Natural killer cell (primary cell): Measurements from ENCODE around the gene PDLIM1. TPM values are rescaled to one million over a fixed set of nuclear protein-coding genes. Genes with fewer than 3 reads are reported as not detected.

Source experiments
- ATAC-seq, 3 donors: fragments of 150-1000 bp in 2 of 3; fragments of 200-7000 bp in 1 of 3; cut with Tn5 transposase; 1 replicate in 1 of 3; 2 replicates in 2 of 3; pipeline ENCODE4 v1.10.0; 2021; ENCODE audit warnings: mild to moderate bottlenecking in 2 of 3, moderate library complexity in 2 of 3
- DNase-seq, 2 donors: peaks; one replicate each; pipeline versions ENCODE4 v3.0.0 to v3.0.0-alpha.2; 2013 to 2021; ENCODE audit warnings: mixed read lengths in 1 of 2
- H3K27ac ChIP-seq: one replicate; pipeline ENCODE4 v1.5.1; 2013; ENCODE audit warnings: mild to moderate bottlenecking, low read length
- H3K27me3 ChIP-seq: one replicate; pipeline ENCODE4 v1.6.1; 2013; ENCODE audit warnings: low read length; ENCODE audit not compliant: control insufficient read depth, insufficient read depth
- H3K36me3 ChIP-seq: one replicate; pipeline ENCODE4 v1.6.1; 2013; ENCODE audit warnings: low read length; ENCODE audit not compliant: control insufficient read depth, insufficient read depth
- H3K4me1 ChIP-seq: one replicate; pipeline ENCODE4 v1.6.1; 2013; ENCODE audit warnings: low read length; ENCODE audit not compliant: control insufficient read depth, insufficient read depth
- H3K4me3 ChIP-seq: one replicate; pipeline ENCODE4 v1.5.1; 2013; ENCODE audit warnings: low read length
- H3K9me3 ChIP-seq: one replicate; pipeline ENCODE4 v1.6.1; 2013; ENCODE audit warnings: low read length; ENCODE audit not compliant: control insufficient read depth, insufficient read depth
- H3K27ac Mint-ChIP-seq, 2 donors: one replicate each; pipeline ENCODE4 v1.8.0; 2022; ENCODE audit warnings: mild to moderate bottlenecking in 2 of 2, mixed read lengths in 2 of 2, moderate library complexity in 1 of 2
- H3K27me3 Mint-ChIP-seq, 2 donors: one replicate each; pipeline ENCODE4 v1.8.0; 2022; ENCODE audit warnings: low read depth in 2 of 2, mixed read lengths in 2 of 2
- H3K36me3 Mint-ChIP-seq: one replicate; pipeline ENCODE4 v1.8.0; 2022; ENCODE audit warnings: mixed read lengths
- H3K4me1 Mint-ChIP-seq, 2 donors: one replicate each; pipeline ENCODE4 v1.8.0; 2022; ENCODE audit warnings: mixed read lengths in 2 of 2
- H3K4me3 Mint-ChIP-seq: one replicate; pipeline ENCODE4 v1.8.0; 2022; ENCODE audit warnings: mild to moderate bottlenecking, moderate library complexity, mixed read lengths
- H3K9me3 Mint-ChIP-seq, 2 donors: one replicate each; pipeline ENCODE4 v1.8.0; 2022; ENCODE audit warnings: mixed read lengths in 2 of 2
- WGBS: methylation state at CpG from one replicate; pipeline ENCODE4 v1.1.7; 2013; ENCODE audit warnings: missing lambda C conversion rate; ENCODE audit not compliant: insufficient coverage; 5-methylcytosine and 5-hydroxymethylcytosine counted together
- intact Hi-C: fragments of 100-400 bp; cut with micrococcal nuclease; formaldehyde crosslinking; loops from one replicate; pipeline ENCODE4 v1.14.2; 2022
- total RNA-seq, 4 donors: library from RNA; stranded (reverse); fragments of 120-200 nt in 1 of 4; gene quantifications; one replicate each; pipeline versions ENCODE4 v1.2.3 to v1.2.4, GENCODE V29; 2013 to 2022
- TF ChIP-seq, protein P1 (sequence below): fragments of 200-600 bp; IDR thresholded peaks from one replicate; pipeline ENCODE4 v1.8.0; 2022; ENCODE audit warnings: antibody characterized with exemption

The PDLIM1 gene
- total RNA-seq, 3 donors from 2014 or later (not counting 1 experiment from before 2014, with no cell fraction given): 7.1 to 25.2 (median 24.5) TPM

DNA sequence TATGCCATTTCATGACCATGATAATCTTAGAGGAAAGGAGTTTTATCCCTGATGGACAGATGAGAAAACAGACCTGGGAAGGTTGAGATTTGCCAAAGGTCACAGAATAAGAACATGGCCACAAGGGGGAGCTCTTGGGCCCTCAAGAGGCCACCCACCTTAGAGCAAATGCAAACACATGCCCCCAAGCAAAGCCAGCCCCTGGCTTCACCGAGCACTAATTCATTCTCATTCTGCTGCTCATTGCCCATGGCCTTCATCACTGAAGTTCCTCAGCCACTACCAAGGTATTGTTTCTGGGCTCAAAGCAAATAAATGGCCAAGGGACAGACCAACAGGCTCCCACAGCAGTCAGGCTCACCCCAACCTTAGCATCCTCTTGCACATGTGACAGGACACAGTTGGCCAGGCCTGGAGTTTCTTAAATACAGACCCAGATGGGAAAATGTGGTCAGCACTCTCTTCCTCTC, 44.2 kb downstream of the PDLIM1 start:
- 23% methylated on average over 1 of the region's 1 CpG for WGBS
- no peaks in the 10 kb centered on the region for H3K9me3 ChIP-seq
- ATAC-seq: peak; percentile 58 to 86 (median 72)
- intact Hi-C loops: loop anchor here (1.0 kb wide), 1 partner anchor 117 kb away; no protein-coding TSS in a partner anchor
- DNase-seq: peak; percentile 50 to 81
- H3K9me3 Mint-ChIP-seq: no peaks in the 10 kb centered on the region
- no peak overlapping the region for H3K4me3 Mint-ChIP-seq
- H3K27ac ChIP-seq: no peak overlapping the region
- H3K27me3 Mint-ChIP-seq: no peaks in the 10 kb centered on the region
- H3K27me3 ChIP-seq: no peaks in the 10 kb centered on the region
- H3K4me1 ChIP-seq: no peaks in the 10 kb centered on the region
- H3K4me1 Mint-ChIP-seq: no peaks in the 10 kb centered on the region
- H3K4me3 ChIP-seq: no peak overlapping the region
- TF ChIP-seq, protein P1, sequence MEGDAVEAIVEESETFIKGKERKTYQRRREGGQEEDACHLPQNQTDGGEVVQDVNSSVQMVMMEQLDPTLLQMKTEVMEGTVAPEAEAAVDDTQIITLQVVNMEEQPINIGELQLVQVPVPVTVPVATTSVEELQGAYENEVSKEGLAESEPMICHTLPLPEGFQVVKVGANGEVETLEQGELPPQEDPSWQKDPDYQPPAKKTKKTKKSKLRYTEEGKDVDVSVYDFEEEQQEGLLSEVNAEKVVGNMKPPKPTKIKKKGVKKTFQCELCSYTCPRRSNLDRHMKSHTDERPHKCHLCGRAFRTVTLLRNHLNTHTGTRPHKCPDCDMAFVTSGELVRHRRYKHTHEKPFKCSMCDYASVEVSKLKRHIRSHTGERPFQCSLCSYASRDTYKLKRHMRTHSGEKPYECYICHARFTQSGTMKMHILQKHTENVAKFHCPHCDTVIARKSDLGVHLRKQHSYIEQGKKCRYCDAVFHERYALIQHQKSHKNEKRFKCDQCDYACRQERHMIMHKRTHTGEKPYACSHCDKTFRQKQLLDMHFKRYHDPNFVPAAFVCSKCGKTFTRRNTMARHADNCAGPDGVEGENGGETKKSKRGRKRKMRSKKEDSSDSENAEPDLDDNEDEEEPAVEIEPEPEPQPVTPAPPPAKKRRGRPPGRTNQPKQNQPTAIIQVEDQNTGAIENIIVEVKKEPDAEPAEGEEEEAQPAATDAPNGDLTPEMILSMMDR: peak; percentile 79
- no peaks in the 10 kb centered on the region for H3K36me3 Mint-ChIP-seq
- no peak overlapping the region for H3K27ac Mint-ChIP-seq
- H3K36me3 ChIP-seq: no peaks in the 10 kb centered on the region

GRCh38 chr10:95245425-95246055, 45.3 kb downstream of the PDLIM1 start:
- Mint-ChIP-seq H3K27ac (no peak overlapping the region), H3K27me3 (no peaks in the 10 kb centered on the region), H3K9me3 (no peaks in the 10 kb centered on the region), H3K4me3 (no peak overlapping the region), H3K36me3 (no peaks in the 10 kb centered on the region), H3K4me1 (no peaks in the 10 kb centered on the region)
- intact Hi-C loops: loop anchor here (1.0 kb wide), 1 partner anchor 118 kb away; no protein-coding TSS in a partner anchor
- H3K27me3 ChIP-seq: no peaks in the 10 kb centered on the region
- TF ChIP-seq, protein P1: no peak
- no peaks in the 10 kb centered on the region for H3K9me3 ChIP-seq
- 41% methylated on average over 6 of the region's 6 CpGs for WGBS
- H3K27ac ChIP-seq: no peak overlapping the region
- ATAC-seq (no peak), DNase-seq (no peak)
- no peaks in the 10 kb centered on the region for H3K4me1 ChIP-seq
- no peaks in the 10 kb centered on the region for H3K36me3 ChIP-seq
- no peak overlapping the region for H3K4me3 ChIP-seq

GRCh38 chr10:95244152-95244551, 46.7 kb downstream of the PDLIM1 start:
- H3K4me1 Mint-ChIP-seq: no peaks in the 10 kb centered on the region
- H3K9me3 Mint-ChIP-seq: no peaks in the 10 kb centered on the region
- 92% methylated on average over 2 of the region's 2 CpGs for WGBS
- TF ChIP-seq, protein P1: no peak
- H3K27me3 ChIP-seq: no peaks in the 10 kb centered on the region
- H3K4me3 ChIP-seq: no peak overlapping the region
- no peaks in the 10 kb centered on the region for H3K9me3 ChIP-seq
- H3K36me3 Mint-ChIP-seq: no peaks in the 10 kb centered on the region
- H3K27ac ChIP-seq: no peak overlapping the region
- no peaks in the 10 kb centered on the region for H3K4me1 ChIP-seq
- intact Hi-C loops: no loop called here
- H3K36me3 ChIP-seq: no peaks in the 10 kb centered on the region
- H3K27ac Mint-ChIP-seq: no peak overlapping the region
- H3K27me3 Mint-ChIP-seq: no peaks in the 10 kb centered on the region
- ATAC-seq (no peak), DNase-seq (no peak)
- H3K4me3 Mint-ChIP-seq: no peak overlapping the region

DNA sequence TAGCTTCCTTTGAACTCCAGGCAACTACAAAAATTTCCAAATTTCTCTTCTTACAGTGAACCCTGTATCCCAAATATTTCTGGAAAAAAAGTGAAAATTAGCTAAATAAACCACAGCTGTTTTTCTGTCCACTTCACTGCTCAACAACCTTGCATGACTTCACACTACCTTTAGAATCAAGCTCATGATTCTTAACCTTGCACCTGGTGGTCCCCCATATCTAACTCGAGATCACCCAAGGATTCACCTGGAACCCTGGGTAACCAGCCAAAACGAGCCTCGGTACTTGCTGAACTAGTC, 47.5 kb downstream of the PDLIM1 start:
- intact Hi-C loops: no loop called here
- H3K36me3 ChIP-seq: no peaks in the 10 kb centered on the region
- H3K27ac ChIP-seq: no peak overlapping the region
- H3K4me1 ChIP-seq: no peaks in the 10 kb centered on the region
- TF ChIP-seq, protein P1: peak; percentile 18
- no peaks in the 10 kb centered on the region for H3K27me3 Mint-ChIP-seq
- no peak overlapping the region for H3K4me3 Mint-ChIP-seq
- H3K4me3 ChIP-seq: no peak overlapping the region
- H3K27me3 ChIP-seq: no peaks in the 10 kb centered on the region
- H3K27ac Mint-ChIP-seq: no peak overlapping the region
- H3K4me1 Mint-ChIP-seq: no peaks in the 10 kb centered on the region
- H3K9me3 ChIP-seq: no peaks in the 10 kb centered on the region
- DNase-seq (no peak), ATAC-seq (no peak)
- H3K9me3 Mint-ChIP-seq: no peaks in the 10 kb centered on the region
- H3K36me3 Mint-ChIP-seq: no peaks in the 10 kb centered on the region
- WGBS: 67% methylated on average over 3 of the region's 3 CpGs
